Measurements from ENCODE around the gene LRBA.

The LRBA gene

DNA sequence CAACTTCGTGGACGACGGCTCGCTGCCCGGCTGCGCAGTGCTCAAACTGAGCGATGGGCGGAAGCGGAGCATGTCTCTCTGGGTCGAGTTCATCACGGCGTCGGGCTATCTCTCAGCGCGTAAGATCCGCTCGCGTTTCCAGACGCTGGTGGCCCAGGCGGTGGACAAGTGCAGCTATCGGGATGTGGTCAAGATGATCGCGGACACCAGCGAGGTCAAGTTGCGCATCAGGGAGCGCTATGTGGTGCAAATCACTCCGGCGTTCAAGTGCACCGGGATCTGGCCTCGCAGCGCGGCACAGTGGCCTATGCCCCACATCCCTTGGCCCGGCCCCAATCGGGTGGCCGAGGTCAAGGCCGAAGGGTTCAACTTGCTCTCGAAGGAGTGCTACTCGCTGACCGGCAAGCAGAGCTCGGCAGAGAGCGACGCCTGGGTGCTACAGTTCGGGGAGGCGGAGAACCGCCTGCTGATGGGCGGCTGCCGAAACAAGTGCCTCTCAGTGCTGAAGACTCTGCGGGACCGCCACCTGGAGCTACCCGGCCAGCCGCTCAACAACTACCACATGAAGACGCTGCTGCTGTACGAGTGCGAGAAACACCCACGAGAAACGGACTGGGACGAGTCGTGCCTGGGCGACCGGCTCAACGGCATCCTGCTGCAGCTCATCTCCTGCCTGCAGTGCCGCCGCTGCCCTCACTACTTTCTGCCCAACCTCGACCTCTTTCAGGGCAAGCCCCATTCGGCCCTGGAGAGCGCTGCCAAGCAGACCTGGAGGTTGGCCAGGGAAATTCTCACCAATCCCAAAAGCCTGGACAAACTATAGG, 431.6 kb downstream of the LRBA start:
- DNase-seq (ENCODE audit: low read depth) = no peak
- H3K4me3 ChIP-seq (ENCODE audit: low read length) = peak overlapping the region; percentile 89
- TF ChIP-seq, protein P1, sequence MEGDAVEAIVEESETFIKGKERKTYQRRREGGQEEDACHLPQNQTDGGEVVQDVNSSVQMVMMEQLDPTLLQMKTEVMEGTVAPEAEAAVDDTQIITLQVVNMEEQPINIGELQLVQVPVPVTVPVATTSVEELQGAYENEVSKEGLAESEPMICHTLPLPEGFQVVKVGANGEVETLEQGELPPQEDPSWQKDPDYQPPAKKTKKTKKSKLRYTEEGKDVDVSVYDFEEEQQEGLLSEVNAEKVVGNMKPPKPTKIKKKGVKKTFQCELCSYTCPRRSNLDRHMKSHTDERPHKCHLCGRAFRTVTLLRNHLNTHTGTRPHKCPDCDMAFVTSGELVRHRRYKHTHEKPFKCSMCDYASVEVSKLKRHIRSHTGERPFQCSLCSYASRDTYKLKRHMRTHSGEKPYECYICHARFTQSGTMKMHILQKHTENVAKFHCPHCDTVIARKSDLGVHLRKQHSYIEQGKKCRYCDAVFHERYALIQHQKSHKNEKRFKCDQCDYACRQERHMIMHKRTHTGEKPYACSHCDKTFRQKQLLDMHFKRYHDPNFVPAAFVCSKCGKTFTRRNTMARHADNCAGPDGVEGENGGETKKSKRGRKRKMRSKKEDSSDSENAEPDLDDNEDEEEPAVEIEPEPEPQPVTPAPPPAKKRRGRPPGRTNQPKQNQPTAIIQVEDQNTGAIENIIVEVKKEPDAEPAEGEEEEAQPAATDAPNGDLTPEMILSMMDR (conservative IDR thresholded peaks at IDR 0.05; ENCODE audit: low read depth, low read length) = no peak

DNA sequence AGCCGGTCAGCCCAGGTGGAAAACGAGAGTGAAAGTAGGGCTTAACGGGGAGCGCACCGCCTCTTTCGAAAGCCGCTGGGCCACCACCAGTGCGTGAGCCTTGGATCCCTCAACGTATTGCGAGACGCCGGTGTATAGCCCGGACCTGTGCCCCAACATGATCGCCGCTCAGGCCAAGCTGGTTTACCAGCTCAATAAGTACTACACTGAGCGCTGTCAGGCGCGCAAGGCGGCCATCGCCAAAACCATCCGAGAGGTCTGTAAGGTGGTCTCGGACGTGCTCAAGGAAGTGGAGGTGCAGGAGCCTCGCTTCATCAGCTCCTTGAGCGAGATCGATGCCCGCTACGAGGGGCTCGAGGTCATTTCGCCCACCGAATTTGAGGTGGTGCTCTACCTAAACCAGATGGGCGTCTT, 432.2 kb downstream of the LRBA start:
- no peak for DNase-seq (ENCODE audit: low read depth)
- TF ChIP-seq, protein P1 (conservative IDR thresholded peaks at IDR 0.05; ENCODE audit: low read depth, low read length) = no peak
- peak overlapping the region; percentile 89 for H3K4me3 ChIP-seq (ENCODE audit: low read length)

DNA sequence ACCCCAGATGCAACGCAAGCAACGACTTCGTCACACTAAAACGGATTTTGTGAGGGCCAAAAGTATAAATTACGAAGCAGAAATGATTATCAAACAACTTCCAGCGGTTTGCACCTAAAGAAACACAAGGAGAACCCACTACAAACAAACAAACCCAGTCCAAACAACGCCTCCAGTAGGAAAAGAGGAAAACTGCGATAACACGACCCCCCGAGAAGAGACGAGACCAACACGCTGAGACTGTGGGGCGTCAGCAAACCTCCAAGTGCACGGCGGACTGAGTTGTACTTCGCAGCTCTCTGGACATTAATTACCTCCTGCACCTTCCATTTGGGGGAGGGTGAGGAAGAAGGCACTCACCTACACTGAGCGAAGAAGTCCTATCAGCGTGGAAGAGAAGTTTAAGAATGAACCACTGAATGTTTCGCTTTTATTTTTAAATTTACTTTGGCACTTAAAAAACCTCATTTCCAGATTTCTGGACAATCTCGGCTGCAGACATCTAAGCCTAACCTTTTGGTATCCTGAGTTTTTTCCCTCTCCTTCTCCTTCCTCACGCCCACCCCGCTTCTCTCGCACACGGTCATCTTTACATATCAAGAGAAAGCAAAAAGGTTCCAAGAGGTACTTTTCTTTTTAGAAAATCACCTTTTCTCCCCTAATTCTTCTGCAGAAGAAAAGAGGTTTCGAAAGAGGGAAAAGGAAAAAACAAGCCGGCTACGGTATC, 432.8 kb downstream of the LRBA start, which contains the start of gene MAB21L2:
Gene MAB21L2 (plus strand): TSS at position 6 of the 727 bp plus-strand sequence. CDS start 879 bp downstream, outside the sequence.
- H3K4me3 ChIP-seq (ENCODE audit: low read length) = peak within 1 kb of the TSS; percentile 89
- no peak for DNase-seq (ENCODE audit: low read depth)
- TF ChIP-seq, protein P1 (conservative IDR thresholded peaks at IDR 0.05; ENCODE audit: low read depth, low read length) = peak; percentile 9

DNA sequence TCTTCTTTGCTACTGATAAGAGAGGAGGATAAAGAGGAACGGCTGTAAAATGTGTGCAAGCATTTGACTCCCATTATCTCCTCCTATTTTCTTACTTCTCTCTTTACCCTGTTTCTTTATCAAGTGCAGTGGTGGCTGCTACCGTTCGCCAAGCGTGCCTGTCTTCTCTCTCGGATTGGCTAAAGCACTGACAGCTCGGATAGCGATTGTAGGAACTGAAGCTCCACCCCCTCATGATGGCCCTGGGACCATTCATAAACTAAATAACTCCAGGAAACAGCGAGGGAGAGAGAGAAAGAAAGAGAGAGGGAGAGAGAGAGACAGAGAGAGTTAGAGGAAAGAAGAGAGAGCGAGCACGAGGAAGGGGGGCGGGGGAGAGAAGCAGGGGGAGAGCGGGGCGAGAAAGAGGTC, 433.4 kb downstream of the LRBA start:
- H3K4me3 ChIP-seq (ENCODE audit: low read length) = peak overlapping the region; percentile 89

DNA sequence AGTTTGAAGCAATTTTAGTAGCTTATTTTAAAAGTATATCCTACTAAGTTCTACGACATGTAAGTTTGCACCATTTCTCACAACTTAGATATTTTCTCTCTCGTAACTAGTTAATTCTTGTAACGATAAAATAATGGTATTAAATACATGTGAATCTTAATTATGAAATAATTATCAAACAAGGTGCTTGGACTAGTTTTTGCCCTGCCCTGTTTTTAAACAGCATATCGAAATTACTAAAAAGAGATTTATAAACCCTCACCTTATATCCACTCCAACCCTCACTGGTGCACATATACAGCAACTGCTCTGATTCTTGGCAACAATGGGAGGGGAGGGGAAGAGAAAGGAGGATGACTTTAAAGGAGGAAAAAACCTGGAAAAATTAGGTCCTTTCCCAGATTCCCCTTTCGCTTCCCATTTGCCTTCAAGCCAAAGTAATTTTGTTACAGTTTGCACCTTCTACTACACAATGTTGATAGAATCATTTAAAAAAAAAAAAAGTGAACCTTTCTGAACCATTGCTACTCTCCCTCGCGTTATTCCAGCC, 434.0 kb downstream of the LRBA start:
- no peak for DNase-seq (ENCODE audit: low read depth)
- H3K4me3 ChIP-seq (ENCODE audit: low read length) = peak overlapping the region; percentile 89
- TF ChIP-seq, protein P1 (conservative IDR thresholded peaks at IDR 0.05; ENCODE audit: low read depth, low read length) = no peak

More for the DNA sequence above, 433.4 kb downstream of the LRBA start:
- DNase-seq (ENCODE audit: low read depth) = peak; percentile 96
- TF ChIP-seq, protein P1 (conservative IDR thresholded peaks at IDR 0.05; ENCODE audit: low read depth, low read length) = no peak

DNA sequence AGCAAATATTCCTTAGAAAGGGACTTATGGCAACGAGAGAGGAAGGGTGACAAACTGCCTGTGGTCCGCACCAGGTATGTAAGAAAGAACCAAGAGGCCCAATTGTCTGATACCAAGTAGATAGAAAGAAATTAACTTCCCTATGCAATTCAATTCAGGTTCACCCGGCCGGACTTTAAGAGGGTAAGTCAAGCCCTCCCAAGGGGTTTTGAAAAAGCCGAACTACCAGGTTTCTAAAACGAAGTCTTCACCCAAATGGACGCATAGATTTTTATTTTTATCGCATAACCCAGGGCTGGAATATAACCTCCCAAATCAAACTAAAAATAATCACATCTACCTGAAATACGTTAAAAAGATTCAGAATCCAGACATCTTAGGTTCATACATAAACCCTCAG, 434.8 kb downstream of the LRBA start:
- peak overlapping the region; percentile 89 for H3K4me3 ChIP-seq (ENCODE audit: low read length)
- TF ChIP-seq, protein P1 (conservative IDR thresholded peaks at IDR 0.05; ENCODE audit: low read depth, low read length) = no peak
- DNase-seq (ENCODE audit: low read depth) = no peak
